GM12878 (cell line): ENCODE measurements around the gene CAPSL. TPM values are rescaled to one million over a fixed set of nuclear protein-coding genes. Genes with fewer than 3 reads are reported as not detected.

Source experiments
- ATAC-seq: fragments of 200-7000 bp; cut with Tn5 transposase; 3 replicates; pipeline ENCODE4 v1.9.1; 2020; ENCODE audit warnings: mild to moderate bottlenecking, moderate library complexity
- BruUV-seq: library from RNA; stranded (reverse); fragments of 400-500 nt; replicated peaks from 2 replicates; lab custom pipeline; 2021; lab: Mats Ljungman, UMichigan
- CTCF ChIA-PET: fragments of 300-600 bp; sonication (Branson Sonifier 250); formaldehyde crosslinking; extraction: SDS; loops from one replicate; lab custom pipeline; 2021; ENCODE audit warnings: inconsistent platforms; lab: Yijun Ruan, JAX
- POLR2A ChIA-PET: fragments of 350-600 bp; formaldehyde crosslinking; extraction: SDS; loops from one replicate; lab custom pipeline; 2021; ENCODE audit warnings: inconsistent platforms; lab: Charles Lee
- RAD21 ChIA-PET: fragments of 300-600 bp; sonication (Branson Sonifier 250); formaldehyde crosslinking; loops from one replicate; lab custom pipeline; 2023; ENCODE audit warnings: antibody characterized with exemption; ENCODE audit not compliant: unreplicated experiment; lab: Charles Lee
- SMC1A ChIA-PET: fragments of 300-600 bp; sonication (Branson Sonifier 250); formaldehyde crosslinking; loops from one replicate; lab custom pipeline; 2023; ENCODE audit not compliant: unreplicated experiment, uncharacterized antibody; lab: Charles Lee
- DNase-seq: peaks from one replicate; pipeline ENCODE4 v3.0.0-alpha.2; 2011; ENCODE audit warnings: low read depth, low spot score
- FAIRE-seq: peaks from 3 replicates; lab custom pipeline; 2011; peaks lifted over from hg19 to GRCh38; lab: Jason Lieb, UNC
- H2AFZ ChIP-seq: 2 replicates; pipeline ENCODE4 v1.6.0; 2011; ENCODE audit warnings: low read depth, low read length, control low read depth; ENCODE audit not compliant: control insufficient read depth
- H3K27ac ChIP-seq: 2 replicates; pipeline ENCODE4 v1.5.1; 2011; ENCODE audit warnings: control low read depth; ENCODE audit not compliant: control insufficient read depth, insufficient read depth
- H3K27me3 ChIP-seq, 2 experiments: replicated peaks in 1 of 2; 2 replicates each; pipeline versions ENCODE4 v1.6.0 to v1.6.1; 2011; ENCODE audit warnings: low read length in 1 of 2; ENCODE audit not compliant: control insufficient read depth in 2 of 2, insufficient read depth in 2 of 2
- H3K36me3 ChIP-seq, 2 experiments: 2 replicates each; pipeline ENCODE4 v1.5.1; 2011; ENCODE audit warnings: low read length in 1 of 2; ENCODE audit not compliant: control insufficient read depth in 2 of 2, insufficient read depth in 2 of 2
- H3K4me1 ChIP-seq: 2 replicates; pipeline ENCODE4 v1.6.1; 2011; ENCODE audit warnings: mild to moderate bottlenecking, low read length, moderate library complexity, mixed read lengths; ENCODE audit not compliant: control insufficient read depth, insufficient read depth
- H3K4me2 ChIP-seq: 2 replicates; pipeline ENCODE4 v1.6.0; 2011; ENCODE audit warnings: control low read depth; ENCODE audit not compliant: control insufficient read depth, insufficient read depth
- H3K4me3 ChIP-seq: fragments of 200-600 bp; sonication (generic); 2 replicates; pipeline ENCODE4 v1.5.1; 2016
- H3K79me2 ChIP-seq: 2 replicates; pipeline ENCODE4 v1.6.0; 2011; ENCODE audit warnings: low read length; ENCODE audit not compliant: control insufficient read depth, insufficient read depth
- H3K9ac ChIP-seq: 2 replicates; pipeline ENCODE4 v1.8.0; 2011; ENCODE audit warnings: low read length, control low read depth, mixed read lengths; ENCODE audit not compliant: control insufficient read depth, insufficient read depth
- H3K9me3 ChIP-seq: replicated peaks from 3 replicates; pipeline ENCODE4 v1.5.1; 2011; ENCODE audit warnings: mild to moderate bottlenecking, low read length; ENCODE audit not compliant: control insufficient read depth, insufficient read depth
- H4K20me1 ChIP-seq: 2 replicates; pipeline ENCODE4 v1.6.0; 2011; ENCODE audit not compliant: control insufficient read depth, insufficient read depth
- CEBPB ChIP-seq, 2 experiments: fragments of 150-350 bp in 1 of 2; IDR thresholded peaks; 2 replicates each; pipeline ENCODE4 v1.6.1; 2012 to 2014; ENCODE audit warnings: low read depth in 2 of 2, low read length in 2 of 2, borderline replicate concordance in 1 of 2, inconsistent platforms in 1 of 2
- KDM1A ChIP-seq: fragments of 200-600 bp; sonication (generic); IDR thresholded peaks from 2 replicates; pipeline ENCODE4 v1.6.1; 2016; ENCODE audit warnings: borderline replicate concordance
- NFIC ChIP-seq: IDR thresholded peaks from 2 replicates; pipeline ENCODE4 v1.6.1; 2012; ENCODE audit warnings: low read depth, mild to moderate bottlenecking, inconsistent platforms, low read length, moderate library complexity
- PAX5 ChIP-seq: IDR thresholded peaks from 2 replicates; pipeline ENCODE4 v1.6.1; 2011; ENCODE audit warnings: low read depth, low read length, borderline replicate concordance
- PAX8 ChIP-seq: fragments of 450-650 bp; IDR thresholded peaks from 2 replicates; pipeline ENCODE4 v1.6.1; 2017; ENCODE audit warnings: mild to moderate bottlenecking, moderate library complexity
- PML ChIP-seq: IDR thresholded peaks from 2 replicates; pipeline ENCODE4 v1.6.1; 2012; ENCODE audit warnings: low read length, inconsistent platforms
- RUNX3 ChIP-seq: IDR thresholded peaks from 2 replicates; pipeline ENCODE4 v1.6.1; 2012; ENCODE audit warnings: low read length, inconsistent platforms
- SP1 ChIP-seq: IDR thresholded peaks from one replicate; pipeline ENCODE4 v1.6.1; 2011; ENCODE audit warnings: low read depth, low read length
- SREBF2 ChIP-seq: IDR thresholded peaks from 2 replicates; pipeline ENCODE4 v1.6.1; 2012; ENCODE audit warnings: mild to moderate bottlenecking, low read length
- TARDBP ChIP-seq: IDR thresholded peaks from 2 replicates; pipeline ENCODE4 v1.6.1; 2016; ENCODE audit warnings: borderline replicate concordance
- ZBED1 ChIP-seq: IDR thresholded peaks from 2 replicates; pipeline ENCODE4 v1.6.1; 2016; ENCODE audit warnings: borderline replicate concordance
- ZSCAN29 ChIP-seq: fragments of 450-650 bp; IDR thresholded peaks from 2 replicates; pipeline ENCODE4 v1.6.1; 2017; ENCODE audit warnings: mild to moderate bottlenecking, moderate library complexity
- WGBS: methylation state at CpG from one replicate; pipeline ENCODE4 v1.1.6; 2016; ENCODE audit warnings: low lambda C conversion rate; ENCODE audit not compliant: insufficient replicate concordance, insufficient coverage; ENCODE audit errors: missing lambda C conversion rate; 5-methylcytosine and 5-hydroxymethylcytosine counted together
- in situ Hi-C: fragments of 300-500 bp; cut with MboI; formaldehyde crosslinking; loops from 9 replicates; pipeline ENCODE4 v1.14.3; 2018; ENCODE audit warnings: mixed read lengths
- intact Hi-C: fragments of 100-400 bp; cut with micrococcal nuclease; formaldehyde crosslinking; loops from one replicate; pipeline ENCODE4 v1.14.2; 2022; ENCODE audit not compliant: unreplicated experiment
- polyA plus RNA-seq, 11 experiments: library from polyadenylated mRNA; depleted of rRNA in 4 of 11; unstranded in 6 of 11; stranded (reverse) in 5 of 11; fragments of >200 nt; fragmentation: Nextera tagmentation in 4 of 11; fragmentation: Illumina TruSeq in 1 of 11; extraction: Ambion mirVana in 4 of 11; extraction: Trizol in 1 of 11; gene quantifications; 1 replicate in 1 of 11; 2 replicates in 10 of 11; pipeline versions ENCODE4 v1.2.1 to v1.2.3, GENCODE V29; 2011 to 2016; ENCODE audit warnings: inconsistent platforms in 2 of 11, missing spikeins in 2 of 11, low read depth in 1 of 11
- total RNA-seq, 4 experiments: library from RNA; depleted of rRNA in 3 of 4; stranded (reverse); fragments of >200 nt in 3 of 4; fragmentation: Illumina TruSeq in 1 of 4; extraction: Trizol in 1 of 4; gene quantifications; 2 replicates each; pipeline versions ENCODE4 v1.2.1 to v1.2.3, GENCODE V29; 2013 to 2021
- TF ChIP-seq, protein P1 (sequence below): IDR thresholded peaks from 2 replicates; pipeline ENCODE4 v1.6.1; 2012; ENCODE audit warnings: low read length, inconsistent platforms
- TF ChIP-seq, protein P2 (sequence below): fragments of 450-650 bp; formaldehyde crosslinking; IDR thresholded peaks from 2 replicates; pipeline ENCODE4 v1.4.0; 2022; ENCODE audit warnings: mild to moderate bottlenecking, moderate library complexity
- TF ChIP-seq, protein P3 (sequence below): fragments of 450-650 bp; formaldehyde crosslinking; IDR thresholded peaks from 2 replicates; pipeline ENCODE4 v1.5.0; 2022; ENCODE audit warnings: mild to moderate bottlenecking, missing genetic modification characterization
- TF ChIP-seq, protein P4 (sequence below), 3 experiments: IDR thresholded peaks in 2 of 3; conservative IDR thresholded peaks in 1 of 3; 2 replicates each; pipeline ENCODE4 v1.5.1; 2011; ENCODE audit warnings: low read depth in 3 of 3, low read length in 3 of 3, mild to moderate bottlenecking in 3 of 3, control low read depth in 2 of 3, moderate library complexity in 2 of 3, inconsistent platforms in 1 of 3, mixed read lengths in 1 of 3; ENCODE audit not compliant: control insufficient read depth in 2 of 3, insufficient read depth in 1 of 3; ENCODE audit errors: extremely low read depth in 1 of 3

The CAPSL gene
- total and polyA plus RNA-seq, 10 of the 15 experiments (the other 5 are each of a cell fraction or from before 2014, with no cell fraction given), result 0.19 to 0.57 (median 0.20) TPM; not detected in 7

DNA sequence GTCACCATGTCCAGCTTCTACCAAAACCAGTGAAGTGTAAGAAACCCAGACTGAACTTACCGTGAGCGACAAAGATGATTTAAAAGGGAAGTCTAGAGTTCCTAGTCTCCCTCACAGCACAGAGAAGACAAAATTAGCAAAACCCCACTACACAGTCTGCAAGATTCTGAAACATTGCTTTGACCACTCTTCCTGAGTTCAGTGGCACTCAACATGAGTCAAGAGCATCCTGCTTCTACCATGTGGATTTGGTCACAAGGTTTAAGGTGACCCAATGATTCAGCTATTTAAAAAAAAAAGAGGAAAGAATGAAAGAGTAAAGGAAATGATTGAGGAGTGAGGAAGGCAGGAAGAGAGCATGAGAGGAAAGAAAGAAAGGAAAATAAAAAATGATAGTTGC, 62.0 kb downstream of the CAPSL start:
- Histone ChIP-seq H3K79me2 (no peaks in the 10 kb centered on the region), H3K27me3 (no peaks in the 10 kb centered on the region), H3K27ac (no peak overlapping the region), H3K9me3 (no peaks in the 10 kb centered on the region), H4K20me1 (no peaks in the 10 kb centered on the region), H3K36me3 (no peaks in the 10 kb centered on the region), H3K4me3 (no peak overlapping the region), H2AFZ (no peak overlapping the region), H3K4me2 (peak overlapping the region; percentile 38; the same call in 1 of the 2 replicates), H3K4me1 (peaks cover 11% of the 10 kb centered on the region), H3K9ac (no peak overlapping the region)
- DNase-seq (no peak), FAIRE-seq (no peak), ATAC-seq (peak; percentile 62)
- intact Hi-C loops (no loop called here), in situ Hi-C loops (no loop called here)
- BruUV-seq, result no TSS peak
- ChIA-PET POLR2A (interaction anchor here (1.2 kb wide), 1 partner anchor 23 kb away, joined by 3 read pairs; no protein-coding TSS in a partner anchor), CTCF (no interaction called here), RAD21 (no interaction called here), SMC1A (interaction anchor here (0.6 to 1.0 kb wide), 3 partner anchors 9 to 64 kb away, joined by 3 to 4 read pairs (median 3); no protein-coding TSS in a partner anchor)
- WGBS, result 0% methylated on average over 2 of the region's 2 CpGs
- TF ChIP-seq RUNX3 (0 out of 2 replicates have a peak, but pooled peaks have one; percentile 20), PML (no peak), KDM1A (no peak), SP1 (no peak), SREBF2 (no peak), NFIC (0 out of 2 replicates have a peak, but pooled peaks have one; percentile 30), CEBPB (IDR thresholded peaks at IDR 0.05; ENCODE audit: borderline replicate concordance in 1 of 2, low read depth in 2 of 2, low read length in 2 of 2) (no peak), ZSCAN29 (no peak), ZBED1 (no peak), PAX8 (no peak), PAX5 (no peak), TARDBP (no peak)
- TF ChIP-seq, protein P1, sequence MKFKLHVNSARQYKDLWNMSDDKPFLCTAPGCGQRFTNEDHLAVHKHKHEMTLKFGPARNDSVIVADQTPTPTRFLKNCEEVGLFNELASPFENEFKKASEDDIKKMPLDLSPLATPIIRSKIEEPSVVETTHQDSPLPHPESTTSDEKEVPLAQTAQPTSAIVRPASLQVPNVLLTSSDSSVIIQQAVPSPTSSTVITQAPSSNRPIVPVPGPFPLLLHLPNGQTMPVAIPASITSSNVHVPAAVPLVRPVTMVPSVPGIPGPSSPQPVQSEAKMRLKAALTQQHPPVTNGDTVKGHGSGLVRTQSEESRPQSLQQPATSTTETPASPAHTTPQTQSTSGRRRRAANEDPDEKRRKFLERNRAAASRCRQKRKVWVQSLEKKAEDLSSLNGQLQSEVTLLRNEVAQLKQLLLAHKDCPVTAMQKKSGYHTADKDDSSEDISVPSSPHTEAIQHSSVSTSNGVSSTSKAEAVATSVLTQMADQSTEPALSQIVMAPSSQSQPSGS, result peak; percentile 31; the same call in 1 of the 2 replicates
- TF ChIP-seq, protein P2, sequence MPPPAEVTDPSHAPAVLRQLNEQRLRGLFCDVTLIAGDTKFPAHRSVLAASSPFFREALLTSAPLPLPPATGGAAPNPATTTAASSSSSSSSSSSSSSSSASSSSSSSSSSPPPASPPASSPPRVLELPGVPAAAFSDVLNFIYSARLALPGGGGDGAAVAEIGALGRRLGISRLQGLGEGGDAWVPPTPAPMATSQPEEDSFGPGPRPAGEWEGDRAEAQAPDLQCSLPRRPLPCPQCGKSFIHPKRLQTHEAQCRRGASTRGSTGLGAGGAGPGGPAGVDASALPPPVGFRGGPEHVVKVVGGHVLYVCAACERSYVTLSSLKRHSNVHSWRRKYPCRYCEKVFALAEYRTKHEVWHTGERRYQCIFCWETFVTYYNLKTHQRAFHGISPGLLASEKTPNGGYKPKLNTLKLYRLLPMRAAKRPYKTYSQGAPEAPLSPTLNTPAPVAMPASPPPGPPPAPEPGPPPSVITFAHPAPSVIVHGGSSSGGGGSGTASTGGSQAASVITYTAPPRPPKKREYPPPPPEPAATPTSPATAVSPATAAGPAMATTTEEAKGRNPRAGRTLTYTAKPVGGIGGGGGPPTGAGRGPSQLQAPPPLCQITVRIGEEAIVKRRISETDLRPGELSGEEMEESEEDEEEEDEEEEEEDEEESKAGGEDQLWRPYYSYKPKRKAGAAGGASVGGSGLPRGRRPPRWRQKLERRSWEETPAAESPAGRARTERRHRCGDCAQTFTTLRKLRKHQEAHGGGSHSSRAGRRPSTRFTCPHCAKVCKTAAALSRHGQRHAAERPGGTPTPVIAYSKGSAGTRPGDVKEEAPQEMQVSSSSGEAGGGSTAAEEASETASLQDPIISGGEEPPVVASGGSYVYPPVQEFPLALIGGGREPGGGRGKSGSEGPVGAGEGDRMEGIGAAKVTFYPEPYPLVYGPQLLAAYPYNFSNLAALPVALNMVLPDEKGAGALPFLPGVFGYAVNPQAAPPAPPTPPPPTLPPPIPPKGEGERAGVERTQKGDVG (CRISPR knock-in tag), result no peak
- TF ChIP-seq, protein P3, sequence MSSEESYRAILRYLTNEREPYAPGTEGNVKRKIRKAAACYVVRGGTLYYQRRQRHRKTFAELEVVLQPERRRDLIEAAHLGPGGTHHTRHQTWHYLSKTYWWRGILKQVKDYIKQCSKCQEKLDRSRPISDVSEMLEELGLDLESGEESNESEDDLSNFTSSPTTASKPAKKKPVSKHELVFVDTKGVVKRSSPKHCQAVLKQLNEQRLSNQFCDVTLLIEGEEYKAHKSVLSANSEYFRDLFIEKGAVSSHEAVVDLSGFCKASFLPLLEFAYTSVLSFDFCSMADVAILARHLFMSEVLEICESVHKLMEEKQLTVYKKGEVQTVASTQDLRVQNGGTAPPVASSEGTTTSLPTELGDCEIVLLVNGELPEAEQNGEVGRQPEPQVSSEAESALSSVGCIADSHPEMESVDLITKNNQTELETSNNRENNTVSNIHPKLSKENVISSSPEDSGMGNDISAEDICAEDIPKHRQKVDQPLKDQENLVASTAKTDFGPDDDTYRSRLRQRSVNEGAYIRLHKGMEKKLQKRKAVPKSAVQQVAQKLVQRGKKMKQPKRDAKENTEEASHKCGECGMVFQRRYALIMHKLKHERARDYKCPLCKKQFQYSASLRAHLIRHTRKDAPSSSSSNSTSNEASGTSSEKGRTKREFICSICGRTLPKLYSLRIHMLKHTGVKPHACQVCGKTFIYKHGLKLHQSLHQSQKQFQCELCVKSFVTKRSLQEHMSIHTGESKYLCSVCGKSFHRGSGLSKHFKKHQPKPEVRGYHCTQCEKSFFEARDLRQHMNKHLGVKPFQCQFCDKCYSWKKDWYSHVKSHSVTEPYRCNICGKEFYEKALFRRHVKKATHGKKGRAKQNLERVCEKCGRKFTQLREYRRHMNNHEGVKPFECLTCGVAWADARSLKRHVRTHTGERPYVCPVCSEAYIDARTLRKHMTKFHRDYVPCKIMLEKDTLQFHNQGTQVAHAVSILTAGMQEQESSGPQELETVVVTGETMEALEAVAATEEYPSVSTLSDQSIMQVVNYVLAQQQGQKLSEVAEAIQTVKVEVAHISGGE, result no peak
- TF ChIP-seq, protein P4, sequence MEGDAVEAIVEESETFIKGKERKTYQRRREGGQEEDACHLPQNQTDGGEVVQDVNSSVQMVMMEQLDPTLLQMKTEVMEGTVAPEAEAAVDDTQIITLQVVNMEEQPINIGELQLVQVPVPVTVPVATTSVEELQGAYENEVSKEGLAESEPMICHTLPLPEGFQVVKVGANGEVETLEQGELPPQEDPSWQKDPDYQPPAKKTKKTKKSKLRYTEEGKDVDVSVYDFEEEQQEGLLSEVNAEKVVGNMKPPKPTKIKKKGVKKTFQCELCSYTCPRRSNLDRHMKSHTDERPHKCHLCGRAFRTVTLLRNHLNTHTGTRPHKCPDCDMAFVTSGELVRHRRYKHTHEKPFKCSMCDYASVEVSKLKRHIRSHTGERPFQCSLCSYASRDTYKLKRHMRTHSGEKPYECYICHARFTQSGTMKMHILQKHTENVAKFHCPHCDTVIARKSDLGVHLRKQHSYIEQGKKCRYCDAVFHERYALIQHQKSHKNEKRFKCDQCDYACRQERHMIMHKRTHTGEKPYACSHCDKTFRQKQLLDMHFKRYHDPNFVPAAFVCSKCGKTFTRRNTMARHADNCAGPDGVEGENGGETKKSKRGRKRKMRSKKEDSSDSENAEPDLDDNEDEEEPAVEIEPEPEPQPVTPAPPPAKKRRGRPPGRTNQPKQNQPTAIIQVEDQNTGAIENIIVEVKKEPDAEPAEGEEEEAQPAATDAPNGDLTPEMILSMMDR (IDR thresholded peaks at IDR 0.05 in 2 of 3, conservative IDR thresholded peaks at IDR 0.05 in 1 of 3; ENCODE audit: control insufficient read depth in 2 of 3, extremely low read depth in 1 of 3, insufficient read depth in 1 of 3, low read depth in 3 of 3, low read length in 3 of 3), result no peak
